DND-41 (cell line): ENCODE data around the gene VIT.

Experiments used
- EZH2 ChIP-seq: IDR thresholded peaks from 3 replicates; pipeline ENCODE4 v1.6.1; 2012; ENCODE audit warnings: borderline replicate concordance, low read depth, mild to moderate bottlenecking, moderate library complexity, low read length, inconsistent platforms; ENCODE audit not compliant: severe bottlenecking
- TF ChIP-seq, protein P1 (sequence below): IDR thresholded peaks from 2 replicates; pipeline ENCODE4 v1.5.1; 2012; ENCODE audit warnings: borderline replicate concordance, low read length, moderate library complexity, mild to moderate bottlenecking; ENCODE audit not compliant: poor library complexity, severe bottlenecking; ENCODE audit errors: extremely low read depth

- TF ChIP-seq, protein P1, sequence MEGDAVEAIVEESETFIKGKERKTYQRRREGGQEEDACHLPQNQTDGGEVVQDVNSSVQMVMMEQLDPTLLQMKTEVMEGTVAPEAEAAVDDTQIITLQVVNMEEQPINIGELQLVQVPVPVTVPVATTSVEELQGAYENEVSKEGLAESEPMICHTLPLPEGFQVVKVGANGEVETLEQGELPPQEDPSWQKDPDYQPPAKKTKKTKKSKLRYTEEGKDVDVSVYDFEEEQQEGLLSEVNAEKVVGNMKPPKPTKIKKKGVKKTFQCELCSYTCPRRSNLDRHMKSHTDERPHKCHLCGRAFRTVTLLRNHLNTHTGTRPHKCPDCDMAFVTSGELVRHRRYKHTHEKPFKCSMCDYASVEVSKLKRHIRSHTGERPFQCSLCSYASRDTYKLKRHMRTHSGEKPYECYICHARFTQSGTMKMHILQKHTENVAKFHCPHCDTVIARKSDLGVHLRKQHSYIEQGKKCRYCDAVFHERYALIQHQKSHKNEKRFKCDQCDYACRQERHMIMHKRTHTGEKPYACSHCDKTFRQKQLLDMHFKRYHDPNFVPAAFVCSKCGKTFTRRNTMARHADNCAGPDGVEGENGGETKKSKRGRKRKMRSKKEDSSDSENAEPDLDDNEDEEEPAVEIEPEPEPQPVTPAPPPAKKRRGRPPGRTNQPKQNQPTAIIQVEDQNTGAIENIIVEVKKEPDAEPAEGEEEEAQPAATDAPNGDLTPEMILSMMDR = no peak
- TF ChIP-seq EZH2 = no peak
Measured at GRCh38 chr2:36802952-36803351, 106.4 kb downstream of the VIT start.
